Muscle of arm (tissue), 12 donors: ENCODE measurements around the gene TMEM120B. TPM values are rescaled to one million over a fixed set of nuclear protein-coding genes. Genes with fewer than 3 reads are reported as not detected.
"Not testable (repeated sequence)": the region's sequence is repeated elsewhere in the genome, so short reads cannot be mapped to it uniquely, and the experiment has no call there.

ENCODE experiments used
- DNase-seq: peaks from one replicate; pipeline ENCODE4 v3.0.0-alpha.2; 2013
- polyA plus RNA-seq, 12 donors: library from polyadenylated mRNA; unstranded; fragments of 120-200 nt; gene quantifications; one replicate each; pipeline ENCODE4 v1.2.1, GENCODE V29; 2013; ENCODE audit not compliant: insufficient read length in 12 of 12

Gene TMEM120B
- polyA plus RNA-seq, 12 donors = 11.1 to 29.8 (median 19.1) TPM; not detected in 1

GRCh38 chr12:121738340-121738858 lies 25.8 kb downstream of the TMEM120B start:
- no peak for DNase-seq

DNA sequence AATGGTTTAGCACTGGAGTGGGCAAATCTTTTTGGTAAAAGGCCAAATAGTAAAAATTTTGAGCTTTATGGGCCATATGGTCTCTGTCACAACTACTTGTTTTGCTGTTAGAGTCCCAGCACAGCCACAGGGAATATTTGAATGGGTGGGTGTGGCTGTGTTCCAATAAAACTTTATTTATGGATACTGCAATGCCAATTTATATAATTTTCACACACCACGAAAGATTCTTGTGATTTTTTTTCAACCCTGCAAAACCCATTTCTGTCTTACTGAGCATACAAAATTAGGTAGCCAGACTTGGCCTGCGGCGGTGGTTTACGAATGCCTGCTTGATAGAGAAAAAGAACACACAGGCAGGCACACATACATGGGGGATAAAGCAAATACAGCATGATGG lies 28.3 kb downstream of the TMEM120B start:
- DNase-seq = no peak

- DNase-seq = no peak
These were observed 29.2 kb downstream of the TMEM120B start for GRCh38 chr12:121741743-121742142.

DNA sequence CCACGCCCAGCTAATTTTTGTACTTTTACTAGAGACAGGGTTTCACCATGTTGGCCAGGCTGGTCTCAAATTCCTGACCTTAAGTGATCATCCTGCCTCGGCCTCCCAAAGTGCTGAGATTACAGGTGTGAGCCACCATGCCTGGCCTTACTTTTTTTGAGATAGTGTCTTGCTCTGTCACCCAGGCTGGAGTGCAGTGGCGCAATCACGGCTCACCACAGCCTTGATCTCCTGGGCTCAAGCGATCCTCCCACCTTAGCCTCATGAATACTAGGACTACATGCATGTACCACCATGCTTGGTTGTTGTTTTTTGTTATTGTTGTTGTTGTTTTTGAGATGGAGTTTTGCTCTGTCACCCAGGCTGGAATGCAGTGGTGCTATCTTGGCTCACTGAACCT lies 33.0 kb downstream of the TMEM120B start:
- DNase-seq = not testable (repeated sequence)

DNA sequence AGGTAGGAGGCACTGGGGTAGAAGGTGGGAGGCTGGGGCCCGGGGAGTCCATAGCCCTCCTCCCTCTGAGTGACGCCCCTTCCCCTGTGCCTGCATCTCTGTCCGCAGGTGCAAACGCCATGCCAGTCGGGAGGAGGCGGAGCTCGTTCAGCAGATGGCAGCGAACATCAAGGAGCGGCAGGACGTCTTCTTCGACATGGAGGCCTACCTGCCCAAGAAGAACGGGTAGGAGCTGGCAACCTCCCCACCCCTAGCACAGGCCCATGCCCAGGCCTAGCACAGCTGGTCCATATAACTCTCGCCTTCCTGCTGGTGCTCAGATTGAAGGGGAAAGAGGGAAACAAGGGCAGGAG lies 35.6 kb downstream of the TMEM120B start:
- no peak for DNase-seq

DNA sequence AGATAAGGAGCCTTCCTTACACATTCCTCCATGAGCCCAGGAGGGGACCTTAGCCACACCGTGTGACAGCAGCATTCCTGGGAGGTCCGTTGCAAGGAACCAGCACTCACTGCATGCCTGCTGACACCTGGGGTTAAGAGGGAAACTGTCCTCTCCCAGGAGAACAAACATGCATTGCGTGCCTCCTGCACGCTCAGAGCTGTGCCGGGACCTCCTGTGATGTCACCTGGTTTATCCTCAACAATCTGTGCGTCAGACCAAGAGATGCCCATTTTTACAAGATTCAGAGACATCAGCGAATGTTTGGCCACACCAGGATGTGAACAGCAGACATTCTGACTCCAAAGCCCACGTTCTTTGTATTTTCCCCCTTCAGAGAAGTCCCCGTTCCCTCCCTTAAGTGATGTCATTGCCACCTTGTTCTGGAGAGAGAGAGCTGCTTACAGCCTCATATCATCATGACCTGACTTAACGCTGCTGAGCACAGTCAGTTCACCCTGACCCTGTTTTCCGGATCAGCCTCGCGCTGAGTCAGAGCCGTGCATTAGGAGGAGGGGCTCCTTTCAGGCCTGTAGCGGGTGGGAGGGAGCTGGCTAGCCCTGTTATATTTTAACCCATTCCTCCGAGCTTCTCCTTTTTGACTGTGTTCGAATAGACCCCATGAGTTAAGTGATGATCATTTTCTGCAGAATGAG lies 36.2 kb downstream of the TMEM120B start:
- no peak for DNase-seq

DNA sequence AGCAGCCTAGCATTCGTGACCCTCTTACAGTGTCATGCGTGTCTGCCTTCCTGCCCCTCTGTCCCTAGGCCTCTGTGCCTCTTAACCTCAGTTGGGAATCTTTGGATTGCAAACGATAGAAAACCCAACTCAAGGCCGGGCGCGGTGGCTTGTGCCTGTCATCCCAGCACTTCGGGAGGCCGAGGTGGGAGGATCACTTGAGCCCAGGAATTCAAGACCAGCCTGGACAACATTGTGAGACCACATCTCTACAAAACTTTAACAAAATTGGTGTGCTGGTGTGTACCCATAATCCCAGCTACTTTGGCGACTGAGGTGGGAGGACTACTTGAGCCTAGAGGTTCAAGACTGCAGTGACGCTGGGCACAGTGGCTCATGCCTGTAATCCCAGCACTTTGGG lies 36.7 kb downstream of the TMEM120B start:
- no peak for DNase-seq

DNA sequence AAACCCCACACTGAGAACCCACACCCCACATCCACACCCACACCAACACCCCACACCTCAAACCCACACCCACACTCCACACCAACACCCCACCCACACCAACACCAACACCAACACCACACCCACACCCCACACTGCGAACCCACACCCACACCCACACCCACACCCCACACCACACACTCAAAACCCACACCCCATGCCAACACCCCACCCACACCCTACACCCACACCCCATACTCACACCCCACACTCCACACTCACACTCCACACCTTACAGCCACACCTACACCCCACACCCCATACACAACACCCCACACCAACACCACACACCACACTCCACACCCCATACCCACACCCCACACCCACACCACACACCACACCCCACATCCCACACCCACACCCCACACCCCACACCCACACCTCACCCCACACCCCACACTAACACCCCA lies 38.0 kb downstream of the TMEM120B start:
- DNase-seq = no peak

- DNase-seq = no peak
These were observed 38.5 kb downstream of the TMEM120B start for GRCh38 chr12:121751034-121751433.

GRCh38 chr12:121751749-121752351 lies 39.3 kb downstream of the TMEM120B start:
- DNase-seq = no peak

DNA sequence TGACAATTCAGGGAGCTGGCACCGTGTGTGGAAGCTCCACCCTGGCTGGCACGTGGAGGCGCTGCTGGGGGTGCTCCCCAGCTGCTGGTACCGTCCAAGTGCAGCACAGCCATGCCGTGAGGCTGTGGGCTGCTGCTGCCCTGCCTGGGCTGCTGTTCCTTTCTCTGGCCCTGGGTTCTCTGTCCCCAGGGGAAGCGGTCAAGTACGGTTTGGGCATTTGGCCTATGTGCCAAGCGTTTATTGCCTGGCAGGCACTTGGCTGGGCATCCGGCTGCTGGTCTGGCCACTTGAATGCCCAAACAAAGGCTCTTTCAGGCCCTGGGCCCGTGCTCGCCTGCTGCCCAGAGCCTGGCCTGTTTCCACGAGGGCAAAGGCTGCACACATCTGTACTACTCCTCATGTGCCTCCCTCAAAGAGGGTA lies 41.3 kb downstream of the TMEM120B start:
- no peak for DNase-seq

DNA sequence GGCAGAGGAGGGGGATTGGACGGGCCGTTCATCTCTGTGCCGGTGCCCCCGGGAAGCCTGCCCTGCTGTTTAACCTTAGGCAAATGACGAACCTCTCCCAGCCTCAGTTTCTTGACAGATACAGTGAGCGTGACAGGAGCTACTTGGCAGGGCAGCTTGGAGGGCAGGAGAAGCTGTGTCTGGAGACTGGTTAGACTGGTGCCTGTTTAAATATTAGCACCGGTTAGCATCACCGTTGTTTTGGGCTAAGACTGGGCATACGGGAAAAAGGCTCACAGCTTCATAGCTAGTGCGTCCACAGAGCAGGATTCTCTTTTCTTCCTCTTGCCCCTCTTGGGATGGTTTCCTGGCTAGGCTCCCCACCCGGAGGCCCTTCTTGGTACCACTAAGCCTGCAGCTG lies 42.3 kb downstream of the TMEM120B start:
- DNase-seq = no peak

DNA sequence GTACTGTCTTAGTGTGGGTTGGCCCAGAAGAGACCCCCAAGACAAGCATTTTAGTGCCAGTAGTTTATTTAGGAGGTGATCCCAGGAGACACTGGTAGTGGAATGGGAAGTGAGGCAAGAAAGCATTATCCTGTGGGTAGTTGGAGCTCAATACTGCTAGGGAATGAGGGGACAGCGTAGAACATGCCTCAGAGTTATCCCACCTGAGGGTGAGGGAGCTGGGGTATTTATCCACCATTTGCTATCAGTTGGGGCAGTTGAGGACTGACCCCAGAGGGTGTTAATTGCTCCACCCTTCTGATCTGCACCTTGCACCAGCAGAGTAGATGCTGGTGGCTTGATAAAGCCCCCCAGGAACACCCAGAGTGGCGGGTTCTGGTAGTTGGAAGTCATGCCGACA lies 43.0 kb downstream of the TMEM120B start:
- no peak for DNase-seq

GRCh38 chr12:121758536-121758935 lies 46.0 kb downstream of the TMEM120B start:
- not testable (repeated sequence) for DNase-seq

- peak; percentile 51 for DNase-seq
These were observed 49.7 kb downstream of the TMEM120B start for GRCh38 chr12:121762269-121762668.

DNA sequence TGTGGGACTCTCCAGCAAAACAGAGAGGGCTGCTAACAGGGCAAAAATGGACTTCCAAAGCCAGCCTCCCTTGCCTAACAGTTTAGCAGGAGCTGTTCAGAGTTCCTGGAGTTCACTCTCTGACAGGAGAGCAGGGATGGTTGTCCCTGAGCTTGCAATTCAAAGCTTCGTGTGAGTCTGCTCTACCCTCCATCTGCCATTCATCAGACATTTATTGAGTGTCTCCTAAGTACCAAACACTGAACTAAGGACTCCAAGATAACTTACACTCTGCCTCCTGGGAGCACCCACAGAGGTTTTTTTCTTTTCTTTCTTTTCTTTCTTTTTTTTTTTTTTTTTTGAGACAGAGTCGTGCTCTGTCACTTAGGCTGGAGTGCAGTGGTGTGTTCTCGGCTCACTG lies 52.3 kb downstream of the TMEM120B start:
- no peak for DNase-seq

- DNase-seq = no peak
These were observed 53.0 kb downstream of the TMEM120B start for GRCh38 chr12:121765573-121765972.

DNA sequence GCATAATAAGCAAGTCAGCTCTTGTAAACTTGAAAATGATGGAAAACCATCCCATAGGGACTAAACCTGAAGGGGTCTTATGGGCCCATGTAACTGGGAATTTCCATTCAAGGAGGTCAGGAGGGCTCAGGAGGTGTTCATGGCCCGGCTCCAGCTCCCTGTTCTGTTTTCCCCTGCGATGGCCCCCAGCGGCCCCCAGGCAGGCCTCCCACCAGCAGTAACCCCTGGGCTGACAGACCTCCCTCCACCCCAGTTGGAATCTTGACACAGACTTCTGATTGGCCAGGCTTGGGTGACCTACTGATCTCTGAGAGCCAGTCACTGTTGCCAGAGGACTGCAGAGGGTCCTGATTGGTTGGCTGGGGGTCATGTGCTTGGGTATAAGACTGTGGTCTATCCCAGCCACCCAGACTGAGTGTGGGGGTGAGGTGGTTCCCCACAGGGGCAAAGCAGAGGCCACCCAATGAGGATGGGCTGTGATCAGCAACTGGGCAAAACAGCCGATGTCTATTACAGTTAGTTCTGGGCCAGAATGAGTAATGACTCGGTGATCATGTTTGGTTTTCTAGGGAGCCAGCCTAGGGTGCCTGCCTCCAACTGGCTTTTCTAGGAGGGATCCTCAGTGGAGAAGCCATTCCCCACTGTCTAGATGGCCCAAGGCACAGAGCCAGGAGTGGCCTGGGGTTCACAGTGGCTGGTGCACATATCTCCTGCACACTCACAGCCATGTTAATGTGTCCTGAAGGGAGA lies 53.9 kb downstream of the TMEM120B start:
- no peak for DNase-seq

DNA sequence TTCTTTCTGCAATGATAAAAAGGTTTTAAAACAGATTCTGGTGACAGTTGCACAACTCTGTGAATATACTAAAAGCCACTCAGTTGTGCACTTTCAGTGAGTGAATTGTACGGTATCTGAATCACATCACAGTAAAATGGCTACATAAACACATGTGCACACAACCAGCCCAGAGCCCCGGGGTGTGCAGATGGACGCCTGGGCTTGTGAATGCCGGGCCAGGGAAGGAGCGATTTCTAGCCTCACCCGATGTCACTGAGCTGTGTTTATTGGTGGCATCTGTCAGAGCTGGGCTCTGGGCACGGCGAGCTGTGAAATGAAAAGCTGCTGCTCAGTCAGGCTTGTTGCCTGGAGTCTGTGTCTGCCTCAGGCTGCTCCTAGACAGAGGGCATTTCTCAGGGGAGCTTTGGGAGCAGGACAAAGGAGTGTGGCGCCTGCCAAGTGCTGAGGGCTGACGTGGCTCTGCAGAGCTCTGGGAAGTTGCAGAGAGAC lies 55.0 kb downstream of the TMEM120B start:
- no peak for DNase-seq

- no peak for DNase-seq
These were observed 56.8 kb downstream of the TMEM120B start for GRCh38 chr12:121769297-121769830.

- DNase-seq = no peak
These were observed 57.3 kb downstream of the TMEM120B start for GRCh38 chr12:121769831-121770301.

GRCh38 chr12:121770388-121770787 lies 57.8 kb downstream of the TMEM120B start:
- no peak for DNase-seq
